ENCODE measurements around the gene SCRN3.

GRCh38 chr2:174436351-174436750 is 40.8 kb downstream of the SCRN3 start:
- no peak for TF ChIP-seq POLR2A (IDR thresholded peaks at IDR 0.05; ENCODE audit: low read length)
- TF ChIP-seq GATA1 (IDR thresholded peaks at IDR 0.05; ENCODE audit: low read depth, low read length), result no peak

Data from erythroblast (primary cell).